Keratinocyte (primary cell): ENCODE data around the gene RASSF7. TPM values are rescaled to one million over a fixed set of nuclear protein-coding genes. Genes with fewer than 3 reads are reported as not detected.

Experiments
- DNase-seq: peaks from one replicate; pipeline ENCODE4 v3.0.0-alpha.2; 2011; ENCODE audit warnings: low read depth, missing footprints, low spot score
- FAIRE-seq: peaks from 2 replicates; lab custom pipeline; 2011; peaks lifted over from hg19 to GRCh38; lab: Jason Lieb, UNC
- H2AFZ ChIP-seq: 2 replicates; pipeline ENCODE4 v1.6.0; 2012; ENCODE audit warnings: low read length, control low read depth, inconsistent platforms; ENCODE audit not compliant: control insufficient read depth
- H3K27ac ChIP-seq: 2 replicates; pipeline ENCODE4 v1.5.1; 2011; ENCODE audit warnings: low read length; ENCODE audit not compliant: control insufficient read depth, insufficient read depth
- H3K27me3 ChIP-seq: 3 replicates; pipeline ENCODE4 v1.6.0; 2011; ENCODE audit warnings: low read length; ENCODE audit not compliant: control insufficient read depth, insufficient read depth; ENCODE audit errors: extremely low read depth
- H3K36me3 ChIP-seq, 2 experiments: 2 replicates in 1 of 2; 3 replicates in 1 of 2; pipeline ENCODE4 v1.5.1; 2011; ENCODE audit warnings: low read length in 2 of 2, mild to moderate bottlenecking in 1 of 2; ENCODE audit not compliant: control insufficient read depth in 2 of 2, insufficient read depth in 2 of 2; ENCODE audit errors: extremely low read depth in 1 of 2
- H3K4me1 ChIP-seq: 3 replicates; pipeline ENCODE4 v1.5.1; 2011; ENCODE audit warnings: low read length; ENCODE audit not compliant: control insufficient read depth, insufficient read depth; ENCODE audit errors: extremely low read depth
- H3K4me2 ChIP-seq: 3 replicates; pipeline ENCODE4 v1.6.0; 2011; ENCODE audit warnings: low read depth, low read length; ENCODE audit not compliant: control insufficient read depth, insufficient read depth; ENCODE audit errors: extremely low read depth
- H3K4me3 ChIP-seq, 3 experiments: fragments of 200-600 bp in 1 of 3; sonication (generic) in 1 of 3; 2 replicates in 2 of 3; 3 replicates in 1 of 3; pipeline ENCODE4 v1.5.1; 2011 to 2016; ENCODE audit warnings: low read length in 3 of 3, mild to moderate bottlenecking in 3 of 3, control low read depth in 2 of 3, inconsistent platforms in 1 of 3, low read depth in 1 of 3, mixed read lengths in 1 of 3, mixed run types in 1 of 3, moderate library complexity in 1 of 3; ENCODE audit not compliant: control insufficient read depth in 2 of 3, insufficient read depth in 2 of 3; ENCODE audit errors: extremely low read depth in 1 of 3
- H3K79me2 ChIP-seq: 2 replicates; pipeline ENCODE4 v1.6.0; 2012; ENCODE audit warnings: low read length; ENCODE audit not compliant: control insufficient read depth, insufficient read depth
- H3K9ac ChIP-seq: 3 replicates; pipeline ENCODE4 v1.6.0; 2011; ENCODE audit warnings: low read length; ENCODE audit not compliant: control insufficient read depth, insufficient read depth; ENCODE audit errors: extremely low read depth
- H3K9me1 ChIP-seq: 3 replicates; pipeline ENCODE4 v1.6.0; 2011; ENCODE audit warnings: low read length; ENCODE audit not compliant: control insufficient read depth, insufficient read depth; ENCODE audit errors: extremely low read depth
- H3K9me3 ChIP-seq: 2 replicates; pipeline ENCODE4 v1.5.1; 2012; ENCODE audit warnings: low read depth, low read length; ENCODE audit not compliant: control insufficient read depth
- H4K20me1 ChIP-seq: 3 replicates; pipeline ENCODE4 v1.6.0; 2011; ENCODE audit warnings: low read length; ENCODE audit not compliant: control insufficient read depth, insufficient read depth; ENCODE audit errors: extremely low read depth
- CTCF ChIP-seq, 3 experiments: IDR thresholded peaks in 1 of 3; conservative IDR thresholded peaks in 1 of 3; optimal IDR thresholded peaks in 1 of 3; 2 replicates in 2 of 3; 3 replicates in 1 of 3; pipeline versions ENCODE3 to v1.5.1; 2011; ENCODE audit warnings: low read length in 3 of 3, mild to moderate bottlenecking in 3 of 3, moderate library complexity in 2 of 3, control low read depth in 1 of 3, inconsistent platforms in 1 of 3; ENCODE audit not compliant: insufficient read depth in 2 of 3; ENCODE audit errors: extremely low read depth in 1 of 3
- EZH2 ChIP-seq: IDR thresholded peaks from one replicate; pipeline ENCODE4 v1.6.1; 2012; ENCODE audit warnings: inconsistent platforms, mild to moderate bottlenecking, low read length, moderate library complexity
- dilution Hi-C: fragments of 300-500 bp; cut with MboI; formaldehyde crosslinking; loops from one replicate; pipeline ENCODE4 v1.7.0; 2020; ENCODE audit warnings: low sequenced_read_pairs; ENCODE audit not compliant: extremely low pct_ligation_motif_present
- polyA plus RNA-seq, 5 experiments: library from polyadenylated mRNA; depleted of rRNA in 3 of 5; stranded (reverse) in 3 of 5; stranded (forward) in 1 of 5; unstranded in 1 of 5; fragments of >200 nt; gene quantifications; 1 replicate in 1 of 5; 2 replicates in 3 of 5; 3 replicates in 1 of 5; pipeline versions ENCODE4 v1.2.1 to v1.2.3, GENCODE V29; 2011 to 2012; ENCODE audit warnings: missing spikeins in 2 of 5, low read depth in 1 of 5, low replicate concordance in 1 of 5

Gene RASSF7
- polyA plus RNA-seq, 1 donor (not counting 4 experiments of a cell fraction or from before 2014, with no cell fraction given), result 24.3 TPM

DNA sequence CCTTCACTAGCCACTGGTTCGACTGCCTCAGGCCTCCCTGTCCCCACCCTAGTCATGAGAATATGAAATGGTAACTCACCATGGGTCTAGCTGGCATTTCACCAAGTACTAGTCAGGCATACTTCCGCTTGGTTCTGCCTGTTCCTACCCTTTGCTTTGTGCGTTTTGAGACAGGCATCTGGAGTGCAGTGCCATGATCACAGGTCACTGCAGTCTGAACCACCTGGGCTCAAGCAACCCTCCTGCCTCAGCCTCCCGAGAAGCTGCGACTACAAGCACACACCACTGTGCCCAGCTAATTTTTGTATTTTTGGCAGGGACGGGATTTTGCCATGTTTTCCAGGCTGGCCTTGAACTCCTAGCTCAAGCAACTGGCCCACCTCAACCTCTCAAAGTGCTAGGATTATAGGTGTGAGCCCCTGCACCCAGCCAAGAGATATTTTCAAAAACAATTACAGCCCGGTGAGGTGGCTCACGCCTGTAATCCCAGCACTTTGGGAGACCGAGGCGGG lies 39.5 kb upstream of the RASSF7 start:
- dilution Hi-C loops, result no loop called here
- no peak for FAIRE-seq

GRCh38 chr11:526192-526591 lies 34.6 kb upstream of the RASSF7 start:
- dilution Hi-C loops, result no loop called here
- DNase-seq (no peak), FAIRE-seq (no peak)
- Histone ChIP-seq H3K4me3 (no peak overlapping the region), H3K36me3 (peaks cover under 1 to 2% of the 10 kb centered on the region in 2 experiments), H3K9me1 (no peaks in the 10 kb centered on the region), H4K20me1 (no peaks in the 10 kb centered on the region), H2AFZ (no peak overlapping the region), H3K4me2 (no peak overlapping the region), H3K4me1 (no peaks in the 10 kb centered on the region), H3K9me3 (no peaks in the 10 kb centered on the region), H3K27ac (no peak overlapping the region), H3K9ac (no peak overlapping the region), H3K79me2 (no peaks in the 10 kb centered on the region), H3K27me3 (no peaks in the 10 kb centered on the region)
- TF ChIP-seq EZH2, result no peak
- no peak for TF ChIP-seq CTCF (optimal IDR thresholded peaks at IDR 0.05 in 1 of 3, IDR thresholded peaks at IDR 0.05 in 1 of 3, conservative IDR thresholded peaks at IDR 0.05 in 1 of 3; ENCODE audit: extremely low read depth in 1 of 3, insufficient read depth in 2 of 3, low read length in 3 of 3)

More for the DNA sequence above, 39.5 kb upstream of the RASSF7 start:
- H3K9me1 ChIP-seq, result no peaks in the 10 kb centered on the region
- H3K79me2 ChIP-seq, result no peaks in the 10 kb centered on the region
- no peak overlapping the region for H3K4me3 ChIP-seq
- no peak overlapping the region for H3K9ac ChIP-seq
- H3K9me3 ChIP-seq, result peaks cover 3% of the 10 kb centered on the region
- TF ChIP-seq CTCF (optimal IDR thresholded peaks at IDR 0.05 in 1 of 3, IDR thresholded peaks at IDR 0.05 in 1 of 3, conservative IDR thresholded peaks at IDR 0.05 in 1 of 3; ENCODE audit: extremely low read depth in 1 of 3, insufficient read depth in 2 of 3, low read length in 3 of 3) (no peak), EZH2 (no peak)
- H4K20me1 ChIP-seq, result no peaks in the 10 kb centered on the region
- H3K4me1 ChIP-seq, result peaks cover 3% of the 10 kb centered on the region
- H3K4me2 ChIP-seq, result no peak overlapping the region
- H3K27ac ChIP-seq, result no peak overlapping the region
- no peak for DNase-seq
- no peaks in the 10 kb centered on the region for H3K27me3 ChIP-seq
- H2AFZ ChIP-seq, result no peak overlapping the region
- H3K36me3 ChIP-seq, result no peaks in the 10 kb centered on the region
